HepG2 (cell line): ENCODE data around the gene DGCR2. TPM values are rescaled to one million over a fixed set of nuclear protein-coding genes. Genes with fewer than 3 reads are reported as not detected.

Experiments used
- ATAC-seq: fragments of 200-7000 bp; cut with Tn5 transposase; 3 replicates; pipeline ENCODE4 v1.9.1; 2020; ENCODE audit warnings: mild to moderate bottlenecking, moderate library complexity
- BruUV-seq: library from RNA; stranded (reverse); fragments of 400-500 nt; replicated peaks from 2 replicates; lab custom pipeline; 2021; lab: Mats Ljungman, UMichigan
- CTCF ChIA-PET: fragments of 300-600 bp; formaldehyde crosslinking; extraction: SDS; loops from one replicate; lab custom pipeline; 2021; ENCODE audit warnings: low total read pairs, inconsistent platforms, low intra/inter-chr PET ratio; lab: Yijun Ruan, JAX
- POLR2A ChIA-PET: fragments of 350-600 bp; sonication (Branson Sonifier 250); formaldehyde crosslinking; loops from one replicate; lab custom pipeline; 2020; ENCODE audit warnings: antibody characterized with exemption, inconsistent platforms; lab: Yijun Ruan, JAX
- DNase-seq: peaks from one replicate; pipeline ENCODE4 v3.0.0-alpha.2; 2015; ENCODE audit warnings: low spot score
- FAIRE-seq: peaks from 3 replicates; lab custom pipeline; 2011; peaks lifted over from hg19 to GRCh38; lab: Jason Lieb, UNC
- H2AFZ ChIP-seq: one replicate; pipeline ENCODE4 v1.6.1; 2011; ENCODE audit warnings: low read length, inconsistent platforms
- H3K27ac ChIP-seq: fragments of 300-600 bp; 3 replicates; pipeline ENCODE4 v1.8.0; 2011; ENCODE audit warnings: mixed run types, mild to moderate bottlenecking, mixed read lengths, low read length, inconsistent platforms; ENCODE audit not compliant: insufficient read depth; ENCODE audit errors: extremely low read length
- H3K27me3 ChIP-seq, 2 experiments: fragments of 200-600 bp in 1 of 2; 2 replicates in 1 of 2; 3 replicates in 1 of 2; pipeline versions ENCODE4 v1.6.0 to v1.8.0; 2011; ENCODE audit warnings: low read length in 2 of 2, mild to moderate bottlenecking in 2 of 2, moderate library complexity in 2 of 2, inconsistent platforms in 1 of 2; ENCODE audit not compliant: insufficient read depth in 2 of 2, control insufficient read depth in 1 of 2
- H3K36me3 ChIP-seq, 2 experiments: fragments of 200-600 bp in 1 of 2; replicated peaks in 1 of 2; 2 replicates in 1 of 2; 3 replicates in 1 of 2; pipeline versions ENCODE4 v1.5.1 to v1.8.0; 2011; ENCODE audit warnings: low read length in 2 of 2, inconsistent platforms in 1 of 2; ENCODE audit not compliant: insufficient read depth in 2 of 2, control insufficient read depth in 1 of 2
- H3K4me1 ChIP-seq: 2 replicates; pipeline ENCODE4 v1.5.1; 2012; ENCODE audit warnings: low read length, inconsistent platforms; ENCODE audit not compliant: insufficient read depth
- H3K4me2 ChIP-seq: 2 replicates; pipeline ENCODE4 v1.6.0; 2011; ENCODE audit warnings: low read depth, low read length, inconsistent platforms
- H3K4me3 ChIP-seq, 3 experiments: fragments of 200-600 bp in 1 of 3; sonication (generic), shearing (Covaris generic) in 1 of 3; replicated peaks in 1 of 3; 2 replicates each; pipeline ENCODE4 v1.5.1; 2011 to 2016; ENCODE audit warnings: low read length in 3 of 3, inconsistent platforms in 2 of 3, low read depth in 2 of 3, mild to moderate bottlenecking in 2 of 3, control low read depth in 1 of 3, mixed read lengths in 1 of 3; ENCODE audit not compliant: insufficient read depth in 1 of 3
- H3K79me2 ChIP-seq: one replicate; pipeline ENCODE4 v1.6.1; 2011; ENCODE audit warnings: low read length, inconsistent platforms; ENCODE audit not compliant: insufficient read depth
- H3K9ac ChIP-seq: 2 replicates; pipeline ENCODE4 v1.6.0; 2011; ENCODE audit warnings: mild to moderate bottlenecking, low read depth, low read length, inconsistent platforms; ENCODE audit not compliant: insufficient read depth
- H3K9me3 ChIP-seq: 2 replicates; pipeline ENCODE4 v1.5.1; 2012; ENCODE audit warnings: mild to moderate bottlenecking, low read length
- H4K20me1 ChIP-seq: 2 replicates; pipeline ENCODE4 v1.6.0; 2011; ENCODE audit warnings: inconsistent platforms, mild to moderate bottlenecking, low read length, moderate library complexity; ENCODE audit not compliant: insufficient read depth
- DNMT3B ChIP-seq: conservative IDR thresholded peaks from 2 replicates; pipeline ENCODE4 v1.6.1; 2016; ENCODE audit warnings: missing biosample characterization, control low read depth
- FOXP4 ChIP-seq: sonication (generic); formaldehyde crosslinking; IDR thresholded peaks from 2 replicates; pipeline ENCODE4 v1.4.0; 2020; ENCODE audit warnings: missing genetic modification reagents
- GTF3A ChIP-seq: sonication (generic); formaldehyde crosslinking; conservative IDR thresholded peaks from 2 replicates; pipeline ENCODE4 v1.4.0; 2020; ENCODE audit warnings: mild to moderate bottlenecking, missing genetic modification reagents
- MAF1 ChIP-seq: sonication (generic); formaldehyde crosslinking; IDR thresholded peaks from 2 replicates; pipeline ENCODE4 v1.5.0; 2020; ENCODE audit warnings: missing genetic modification reagents, borderline replicate concordance
- MEIS1 ChIP-seq: sonication (generic); formaldehyde crosslinking; IDR thresholded peaks from 2 replicates; pipeline ENCODE4 v1.9.0; 2021; ENCODE audit warnings: mild to moderate bottlenecking, missing genetic modification reagents, moderate library complexity, borderline replicate concordance
- TRIM24 ChIP-seq: sonication (generic); formaldehyde crosslinking; IDR thresholded peaks from 2 replicates; pipeline ENCODE4 v1.8.0; 2022; ENCODE audit warnings: mild to moderate bottlenecking, missing genetic modification reagents
- ZBTB43 ChIP-seq: sonication (generic); formaldehyde crosslinking; conservative IDR thresholded peaks from 2 replicates; pipeline ENCODE4 v1.4.0; 2020; ENCODE audit warnings: missing genetic modification reagents
- ZNF589 ChIP-seq: sonication (generic); formaldehyde crosslinking; conservative IDR thresholded peaks from 2 replicates; pipeline ENCODE4 v1.8.0; 2022; ENCODE audit warnings: mild to moderate bottlenecking, moderate library complexity, missing genetic modification reagents
- ZNF710 ChIP-seq: sonication (generic); formaldehyde crosslinking; IDR thresholded peaks from 2 replicates; pipeline ENCODE4 v1.5.0; 2020; ENCODE audit warnings: mild to moderate bottlenecking, missing genetic modification reagents, borderline replicate concordance
- WGBS: methylation state at CpG from one replicate; pipeline ENCODE4 v1.1.6; 2017; ENCODE audit warnings: low lambda C conversion rate; 5-methylcytosine and 5-hydroxymethylcytosine counted together
- in situ Hi-C: cut with HindIII; loops from 2 replicates; pipeline ENCODE4 v1.10.0; 2017; ENCODE audit warnings: low pct_unique_long_range_greater_than_20kb; ENCODE audit not compliant: extremely low pct_ligation_motif_present
- intact Hi-C: fragments of 100-400 bp; cut with micrococcal nuclease; formaldehyde crosslinking; loops from one replicate; pipeline ENCODE4 v1.10.0; 2022; ENCODE audit not compliant: unreplicated experiment
- polyA plus RNA-seq, 8 experiments: library from polyadenylated mRNA; depleted of rRNA in 3 of 8; stranded (reverse) in 7 of 8; unstranded in 1 of 8; fragments of >200 nt; fragmentation: Illumina TruSeq in 4 of 8; extraction: Trizol in 4 of 8; gene quantifications; 2 replicates each; pipeline versions ENCODE4 v1.2.1 to v1.2.3, GENCODE V29; 2011 to 2016; ENCODE audit warnings: low read depth in 4 of 8, missing spikeins in 1 of 8, mixed read lengths in 1 of 8; ENCODE audit not compliant: insufficient read depth in 1 of 8
- total RNA-seq, 5 experiments: library from RNA; depleted of rRNA; stranded (reverse); fragments of >200 nt; fragmentation: Illumina TruSeq; extraction: Trizol; gene quantifications; 2 replicates each; pipeline ENCODE4 v1.2.3, GENCODE V29; 2016; ENCODE audit warnings: low read depth in 1 of 5
- TF ChIP-seq, protein P1 (sequence below): sonication (generic); formaldehyde crosslinking; IDR thresholded peaks from 2 replicates; pipeline ENCODE4 v1.5.0; 2020; ENCODE audit warnings: missing genetic modification reagents

The DGCR2 gene
- total and polyA plus RNA-seq, 2 of the 13 experiments (the other 11 are each of a cell fraction or from before 2014, with no cell fraction given): 23.1 to 35.3 TPM

- CTCF ChIA-PET: no interaction called here
- H3K79me2 ChIP-seq: no peaks in the 10 kb centered on the region
- no peak overlapping the region for H3K9ac ChIP-seq
- whole genome bisulfite sequencing: 60% methylated on average over 3 of the region's 12 CpGs
- DNase-seq: no peak
- ATAC-seq: no peak
- intact Hi-C loops: no loop called here
- no peaks in the 10 kb centered on the region for H3K9me3 ChIP-seq
- H3K4me3 ChIP-seq: no peak overlapping the region
- no peak for FAIRE-seq
- POLR2A ChIA-PET: no interaction called here
- peaks cover 26% of the 10 kb centered on the region for H3K4me1 ChIP-seq
- no peak overlapping the region for H3K4me2 ChIP-seq
- TF ChIP-seq DNMT3B (CRISPR knock-in tag) (no peak), FOXP4 (no peak), ZBTB43 (CRISPR knock-in tag) (no peak), ZNF710 (CRISPR knock-in tag) (no peak), MEIS1 (CRISPR knock-in tag) (no peak), TRIM24 (CRISPR knock-in tag) (no peak), ZNF589 (CRISPR knock-in tag) (no peak), MAF1 (CRISPR knock-in tag) (no peak), GTF3A (no peak)
- TF ChIP-seq, protein P1, sequence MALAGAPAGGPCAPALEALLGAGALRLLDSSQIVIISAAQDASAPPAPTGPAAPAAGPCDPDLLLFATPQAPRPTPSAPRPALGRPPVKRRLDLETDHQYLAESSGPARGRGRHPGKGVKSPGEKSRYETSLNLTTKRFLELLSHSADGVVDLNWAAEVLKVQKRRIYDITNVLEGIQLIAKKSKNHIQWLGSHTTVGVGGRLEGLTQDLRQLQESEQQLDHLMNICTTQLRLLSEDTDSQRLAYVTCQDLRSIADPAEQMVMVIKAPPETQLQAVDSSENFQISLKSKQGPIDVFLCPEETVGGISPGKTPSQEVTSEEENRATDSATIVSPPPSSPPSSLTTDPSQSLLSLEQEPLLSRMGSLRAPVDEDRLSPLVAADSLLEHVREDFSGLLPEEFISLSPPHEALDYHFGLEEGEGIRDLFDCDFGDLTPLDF (CRISPR knock-in tag): no peak
- H4K20me1 ChIP-seq: no peaks in the 10 kb centered on the region
- H3K36me3 ChIP-seq: no peaks in the 10 kb centered on the region
- no peak overlapping the region for H3K27ac ChIP-seq
- no TSS peak for BruUV-seq
- no peak overlapping the region for H2AFZ ChIP-seq
- H3K27me3 ChIP-seq: peaks cover under 1 to 13% of the 10 kb centered on the region in 2 experiments; a peak in 4 of 5 replicates
- in situ Hi-C loops: no loop called here
Observed at GRCh38 chr22:18997306-18997924, 124.8 kb downstream of the DGCR2 start.
